Nephron (organoid): ENCODE results near the gene ORM1.

Experiments used
- H3K27ac Mint-ChIP-seq, 3 experiments: 2 replicates each; pipeline ENCODE4 v1.8.0; 2020; ENCODE audit warnings: mixed read lengths in 3 of 3, mild to moderate bottlenecking in 2 of 3, moderate library complexity in 1 of 3
- H3K27me3 Mint-ChIP-seq: 2 replicates; pipeline ENCODE4 v1.8.0; 2021; ENCODE audit warnings: low read depth, mild to moderate bottlenecking, moderate library complexity, mixed read lengths
- H3K36me3 Mint-ChIP-seq: 2 replicates; pipeline ENCODE4 v1.8.0; 2020; ENCODE audit warnings: low read depth, mixed read lengths
- H3K4me1 Mint-ChIP-seq: 2 replicates; pipeline ENCODE4 v1.8.0; 2020; ENCODE audit warnings: mixed read lengths
- H3K4me3 Mint-ChIP-seq, 3 experiments: 2 replicates each; pipeline ENCODE4 v1.8.0; 2020; ENCODE audit warnings: mild to moderate bottlenecking in 3 of 3, mixed read lengths in 3 of 3, moderate library complexity in 2 of 3
- H3K9me3 Mint-ChIP-seq: 2 replicates; pipeline ENCODE4 v1.8.0; 2020; ENCODE audit warnings: mixed read lengths
- CTCF ChIP-seq, 3 experiments: fragments of 200-600 bp; sonication (generic); IDR thresholded peaks; one replicate each; pipeline ENCODE4 v1.5.0; 2021; ENCODE audit warnings: antibody characterized with exemption in 3 of 3; ENCODE audit not compliant: unreplicated experiment in 3 of 3

ORM1 gene

GRCh38 chr9:114282507-114282906 lies 40.4 kb upstream of the ORM1 start:
- no peak for TF ChIP-seq CTCF (IDR thresholded peaks at IDR 0.05; ENCODE audit: unreplicated experiment in 3 of 3)
- Mint-ChIP-seq H3K4me1 (peaks cover 68% of the 10 kb centered on the region), H3K36me3 (peaks cover 25% of the 10 kb centered on the region), H3K27ac (peak overlapping the region in 2 of 3 experiments; percentile 75 to 79), H3K4me3 (no peak overlapping the region), H3K9me3 (no peaks in the 10 kb centered on the region), H3K27me3 (peaks cover 10% of the 10 kb centered on the region)

DNA sequence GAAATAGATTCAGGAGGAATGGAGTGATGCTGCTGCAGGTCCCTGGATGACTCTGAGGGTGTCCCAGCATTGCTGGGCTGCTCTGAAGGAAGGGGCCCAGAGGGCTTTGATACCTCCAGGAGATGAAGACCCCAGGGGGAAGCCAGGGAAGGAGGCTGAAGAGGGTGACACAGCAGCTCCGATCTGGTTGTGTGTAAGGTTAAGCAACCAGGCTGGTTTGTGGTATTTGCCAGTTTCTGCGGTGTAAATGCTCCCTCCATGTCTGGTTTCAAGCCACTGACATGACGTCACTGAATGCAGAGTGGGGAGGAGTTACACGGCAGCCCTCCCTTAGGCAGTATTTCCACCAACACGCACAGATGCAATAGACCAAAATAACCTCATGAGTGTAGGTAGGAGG lies 40.0 kb upstream of the ORM1 start:
- H3K27me3 Mint-ChIP-seq: peaks cover 10% of the 10 kb centered on the region
- no peaks in the 10 kb centered on the region for H3K9me3 Mint-ChIP-seq
- peaks cover 22% of the 10 kb centered on the region for H3K36me3 Mint-ChIP-seq
- no peak overlapping the region for H3K4me3 Mint-ChIP-seq
- TF ChIP-seq CTCF (IDR thresholded peaks at IDR 0.05; ENCODE audit: unreplicated experiment in 3 of 3): no peak
- H3K4me1 Mint-ChIP-seq: peaks cover 68% of the 10 kb centered on the region
- H3K27ac Mint-ChIP-seq: peak overlapping the region in 2 of 3 experiments; percentile 75 to 79

- no peak for TF ChIP-seq CTCF (IDR thresholded peaks at IDR 0.05; ENCODE audit: unreplicated experiment in 3 of 3)
- Mint-ChIP-seq H3K27ac (peak overlapping the region in 2 of 3 experiments; percentile 75 to 79), H3K9me3 (no peaks in the 10 kb centered on the region), H3K36me3 (peaks cover 15% of the 10 kb centered on the region), H3K27me3 (peaks cover 10% of the 10 kb centered on the region), H3K4me1 (peaks cover 66% of the 10 kb centered on the region), H3K4me3 (no peak overlapping the region)
These were observed 39.3 kb upstream of the ORM1 start for GRCh38 chr9:114283551-114284111.

GRCh38 chr9:114284316-114285060 lies 38.4 kb upstream of the ORM1 start:
- no peak for TF ChIP-seq CTCF (IDR thresholded peaks at IDR 0.05; ENCODE audit: unreplicated experiment in 3 of 3)
- Mint-ChIP-seq H3K27me3 (peaks cover 10% of the 10 kb centered on the region), H3K4me3 (no peak overlapping the region), H3K4me1 (peaks cover 65% of the 10 kb centered on the region), H3K9me3 (no peaks in the 10 kb centered on the region), H3K36me3 (peaks cover 10% of the 10 kb centered on the region), H3K27ac (peak overlapping the region; percentile 51 to 76 (median 62))

GRCh38 chr9:114285166-114285867 lies 37.6 kb upstream of the ORM1 start:
- peak overlapping the region; percentile 51 to 76 (median 62) for H3K27ac Mint-ChIP-seq
- H3K36me3 Mint-ChIP-seq: peaks cover 10% of the 10 kb centered on the region
- H3K4me1 Mint-ChIP-seq: peaks cover 65% of the 10 kb centered on the region
- TF ChIP-seq CTCF (IDR thresholded peaks at IDR 0.05; ENCODE audit: unreplicated experiment in 3 of 3): peak in 1 of 3 experiments; percentile 9
- H3K9me3 Mint-ChIP-seq: no peaks in the 10 kb centered on the region
- no peak overlapping the region for H3K4me3 Mint-ChIP-seq
- peaks cover 10% of the 10 kb centered on the region for H3K27me3 Mint-ChIP-seq
